Spleen (tissue), 11 donors: Measurements from ENCODE around the gene CCDC88C. TPM values are rescaled to one million over a fixed set of nuclear protein-coding genes. Genes with fewer than 3 reads are reported as not detected.
A peak's percentile ranks its signal among the peaks of the same experiment; 100 is the strongest.

Experiments used
- DNase-seq: peaks from one replicate; pipeline ENCODE4 v3.0.0-alpha.2; 2020
- H3K27ac ChIP-seq, 8 donors: fragments of 200-600 bp; sonication (generic) in 7 of 8; 1 replicate in 4 of 8; 2 replicates in 4 of 8; pipeline versions ENCODE4 v1.5.0 to v1.8.0; 2016 to 2021; ENCODE audit warnings: inconsistent platforms in 4 of 8, mild to moderate bottlenecking in 4 of 8, moderate library complexity in 1 of 8
- H3K27me3 ChIP-seq, 7 donors: fragments of 200-600 bp; sonication (generic) in 6 of 7; replicated peaks in 1 of 7; 1 replicate in 4 of 7; 2 replicates in 3 of 7; pipeline versions ENCODE4 v1.5.0 to v1.8.0; 2016 to 2021; ENCODE audit warnings: inconsistent platforms in 3 of 7, mild to moderate bottlenecking in 1 of 7
- H3K36me3 ChIP-seq, 6 donors: fragments of 200-600 bp; sonication (generic) in 5 of 6; 1 replicate in 4 of 6; 2 replicates in 2 of 6; pipeline versions ENCODE4 v1.5.0 to v1.8.0; 2016 to 2021; ENCODE audit warnings: inconsistent platforms in 2 of 6
- H3K4me1 ChIP-seq, 6 donors: fragments of 200-600 bp; sonication (generic) in 5 of 6; 1 replicate in 3 of 6; 2 replicates in 3 of 6; pipeline versions ENCODE4 v1.5.0 to v1.8.0; 2016 to 2021; ENCODE audit warnings: inconsistent platforms in 3 of 6
- H3K4me3 ChIP-seq, 8 donors: fragments of 200-600 bp; sonication (generic) in 7 of 8; 1 replicate in 4 of 8; 2 replicates in 4 of 8; pipeline versions ENCODE4 v1.5.0 to v1.8.0; 2016 to 2021; ENCODE audit warnings: inconsistent platforms in 4 of 8, mild to moderate bottlenecking in 4 of 8, moderate library complexity in 2 of 8
- H3K9me3 ChIP-seq, 8 donors: fragments of 200-600 bp; sonication (generic) in 7 of 8; 1 replicate in 4 of 8; 2 replicates in 4 of 8; pipeline versions ENCODE4 v1.5.0 to v1.8.0; 2016 to 2021; ENCODE audit warnings: inconsistent platforms in 4 of 8
- POLR2A ChIP-seq, 3 donors: fragments of 450-650 bp; IDR thresholded peaks; one replicate each; pipeline ENCODE4 v1.5.1; 2017; ENCODE audit warnings: antibody characterized with exemption in 3 of 3, mild to moderate bottlenecking in 1 of 3
- POLR2AphosphoS5 ChIP-seq, 3 donors: sonication (generic); formaldehyde crosslinking; IDR thresholded peaks; one replicate each; pipeline ENCODE4 v1.5.1; 2017; ENCODE audit warnings: antibody characterized with exemption in 3 of 3
- WGBS, 5 donors: extraction: QIAGEN DNeasy Blood & Tissue Kit in 3 of 5; methylation state at CpG; one replicate each; pipeline versions ENCODE4 v1.1.5 to v1.1.7; 2013 to 2018; 5-methylcytosine and 5-hydroxymethylcytosine counted together
- intact Hi-C: fragments of 100-400 bp; cut with DNase I; formaldehyde crosslinking; loops from one replicate; pipeline ENCODE4 v1.15.0; 2023; ENCODE audit warnings: low total_unique reads
- polyA plus RNA-seq, 3 donors: library from polyadenylated mRNA; stranded (reverse); fragments of 200-250 nt; gene quantifications; one replicate each; pipeline ENCODE4 v1.2.1, GENCODE V29; 2013
- total RNA-seq, 7 donors: library from RNA; depleted of rRNA in 3 of 7; stranded (reverse); fragments of >200 nt in 3 of 7; fragmentation: NEBNext Ultra II Directional in 4 of 7; extraction: Animal tissue kit (Norgen Biotek cat#: 25700) in 4 of 7; gene quantifications; one replicate each; pipeline versions ENCODE4 v1.1.0 to v1.2.1, GENCODE V29; 2016 to 2021
- TF ChIP-seq, protein P1 (sequence below), 11 experiments: fragments of 200-600 bp in 7 of 11; fragments of 450-650 bp in 4 of 11; sonication (generic) in 4 of 11; IDR thresholded peaks in 8 of 11; conservative IDR thresholded peaks in 3 of 11; 1 replicate in 7 of 11; 2 replicates in 4 of 11; pipeline versions ENCODE4 v1.4.0 to v1.8.0; 2016 to 2021; ENCODE audit warnings: antibody characterized with exemption in 11 of 11, inconsistent platforms in 4 of 11, mild to moderate bottlenecking in 1 of 11
- donor health status: healthy with polysubstance abuse.
- donor health status: DM: no; HTN: no; CAD: no; lungs with moderate emphysema.
- donor health status: DM: no; HTN: no; CAD: no.
- donor health status: Bipolar disorder and iron deficiency.
- donor health status: healthy.
- donor health status: DM: no; HTN: no; CAD: no.
- donor health status: DM: yes; HTN: yes; CAD: no.

CCDC88C gene
- total and polyA plus RNA-seq, 10 donors: 23.2 to 136 (median 101) TPM

DNA sequence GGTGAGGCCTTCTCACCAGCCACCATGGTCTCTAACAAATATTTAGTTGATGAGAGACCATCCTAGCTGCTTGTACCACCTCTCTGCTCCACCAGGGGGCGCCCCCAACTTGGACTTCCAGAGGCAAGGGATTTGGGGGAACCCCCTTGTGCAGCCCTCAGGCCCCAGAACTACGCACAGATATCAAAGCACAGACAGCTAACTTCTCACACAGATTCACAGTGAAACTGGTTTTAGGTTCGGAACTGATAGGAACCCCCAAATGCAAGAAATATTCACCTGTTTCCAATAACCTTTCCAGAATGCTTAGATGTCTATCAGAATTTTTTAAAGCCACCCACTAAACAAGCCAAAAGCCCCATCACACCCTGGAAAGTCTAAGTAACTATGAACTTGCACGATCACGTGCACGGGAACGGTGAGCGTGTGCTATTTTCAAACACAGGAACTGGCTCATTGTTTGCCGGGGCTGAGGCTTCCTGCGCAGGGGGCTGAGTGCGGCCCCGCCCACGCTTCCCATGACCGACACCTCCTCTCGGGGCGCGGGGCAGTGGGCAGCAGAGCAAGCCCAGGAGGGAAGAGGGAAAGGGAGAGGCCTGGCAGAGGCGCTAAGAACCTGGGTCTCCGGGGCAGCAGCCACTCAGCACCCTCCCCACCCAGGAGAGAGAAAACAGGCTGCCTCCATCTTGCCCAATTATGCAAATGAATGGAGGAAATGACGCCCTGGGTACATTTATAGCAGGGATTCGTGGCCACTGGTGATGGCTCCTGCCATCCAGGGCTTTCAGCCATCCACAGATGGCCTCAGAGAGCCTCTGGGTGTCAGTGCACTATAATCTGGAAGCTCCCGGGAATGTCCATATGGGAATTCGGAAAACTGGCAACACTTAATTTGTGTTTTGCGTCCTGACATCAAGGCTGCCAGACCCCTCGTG is 93.7 kb downstream of the CCDC88C start:
- no peaks in the 10 kb centered on the region for H3K27me3 ChIP-seq
- DNase-seq: peak; percentile 97
- peaks cover 0 to 88% (median 35%) of the 10 kb centered on the region in 6 donors for H3K36me3 ChIP-seq
- peak overlapping the region; percentile 84 to 96 (median 90) for H3K27ac ChIP-seq
- H3K9me3 ChIP-seq: no peaks in the 10 kb centered on the region
- intact Hi-C loops: no loop called here
- TF ChIP-seq POLR2AphosphoS5 (IDR thresholded peaks at IDR 0.05) (peak; percentile 80 to 91 (median 89)), POLR2A (IDR thresholded peaks at IDR 0.05) (no peak)
- TF ChIP-seq, protein P1, sequence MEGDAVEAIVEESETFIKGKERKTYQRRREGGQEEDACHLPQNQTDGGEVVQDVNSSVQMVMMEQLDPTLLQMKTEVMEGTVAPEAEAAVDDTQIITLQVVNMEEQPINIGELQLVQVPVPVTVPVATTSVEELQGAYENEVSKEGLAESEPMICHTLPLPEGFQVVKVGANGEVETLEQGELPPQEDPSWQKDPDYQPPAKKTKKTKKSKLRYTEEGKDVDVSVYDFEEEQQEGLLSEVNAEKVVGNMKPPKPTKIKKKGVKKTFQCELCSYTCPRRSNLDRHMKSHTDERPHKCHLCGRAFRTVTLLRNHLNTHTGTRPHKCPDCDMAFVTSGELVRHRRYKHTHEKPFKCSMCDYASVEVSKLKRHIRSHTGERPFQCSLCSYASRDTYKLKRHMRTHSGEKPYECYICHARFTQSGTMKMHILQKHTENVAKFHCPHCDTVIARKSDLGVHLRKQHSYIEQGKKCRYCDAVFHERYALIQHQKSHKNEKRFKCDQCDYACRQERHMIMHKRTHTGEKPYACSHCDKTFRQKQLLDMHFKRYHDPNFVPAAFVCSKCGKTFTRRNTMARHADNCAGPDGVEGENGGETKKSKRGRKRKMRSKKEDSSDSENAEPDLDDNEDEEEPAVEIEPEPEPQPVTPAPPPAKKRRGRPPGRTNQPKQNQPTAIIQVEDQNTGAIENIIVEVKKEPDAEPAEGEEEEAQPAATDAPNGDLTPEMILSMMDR (IDR thresholded peaks at IDR 0.05 in 8 of 11, conservative IDR thresholded peaks at IDR 0.05 in 3 of 11): peak; percentile 90 to 98 (median 97)
- whole genome bisulfite sequencing, 5 donors: 11 to 24% (median 16%) methylated on average over 24 to 25 of the region's 25 CpGs
- peaks cover 25 to 97% (median 61%) of the 10 kb centered on the region in 6 donors for H3K4me1 ChIP-seq
- H3K4me3 ChIP-seq: peak overlapping the region in 7 of 8 donors; percentile 8 to 65 (median 29)

DNA sequence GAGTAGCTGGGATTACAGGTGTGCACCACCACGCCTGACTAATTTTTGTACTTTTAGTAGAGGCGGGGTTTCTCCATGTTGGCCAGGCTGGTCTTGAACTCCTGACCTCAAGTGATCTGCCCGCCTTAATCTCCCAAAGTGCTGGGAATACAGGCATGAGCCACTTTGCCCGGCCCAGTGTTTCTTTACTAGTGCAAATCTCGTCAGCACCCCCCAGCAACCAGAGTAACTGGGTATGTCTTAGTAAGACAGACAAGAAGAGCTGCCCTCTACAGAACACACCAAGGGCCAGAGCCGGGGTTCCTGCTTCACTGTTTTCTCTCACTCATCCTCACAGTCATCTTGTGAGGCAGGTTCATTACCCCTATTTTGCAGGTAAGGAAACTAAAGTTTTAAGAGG is 94.6 kb downstream of the CCDC88C start:
- TF ChIP-seq, protein P1 (IDR thresholded peaks at IDR 0.05 in 8 of 11, conservative IDR thresholded peaks at IDR 0.05 in 3 of 11): no peak
- TF ChIP-seq POLR2AphosphoS5 (IDR thresholded peaks at IDR 0.05): no peak
- no peak for TF ChIP-seq POLR2A (IDR thresholded peaks at IDR 0.05)
- peaks cover 0 to 88% (median 32%) of the 10 kb centered on the region in 6 donors for H3K36me3 ChIP-seq
- peak; percentile 66 for DNase-seq
- peaks cover 31 to 97% (median 67%) of the 10 kb centered on the region in 6 donors for H3K4me1 ChIP-seq
- peak overlapping the region; percentile 84 to 96 (median 90) for H3K27ac ChIP-seq
- intact Hi-C loops: no loop called here
- 82 to 93% (median 89%) methylated on average over 6 of the region's 6 CpGs for WGBS, 5 donors
- H3K4me3 ChIP-seq: peak overlapping the region in 1 of 8 donors; percentile 65
- H3K9me3 ChIP-seq: no peaks in the 10 kb centered on the region
- H3K27me3 ChIP-seq: no peaks in the 10 kb centered on the region

DNA sequence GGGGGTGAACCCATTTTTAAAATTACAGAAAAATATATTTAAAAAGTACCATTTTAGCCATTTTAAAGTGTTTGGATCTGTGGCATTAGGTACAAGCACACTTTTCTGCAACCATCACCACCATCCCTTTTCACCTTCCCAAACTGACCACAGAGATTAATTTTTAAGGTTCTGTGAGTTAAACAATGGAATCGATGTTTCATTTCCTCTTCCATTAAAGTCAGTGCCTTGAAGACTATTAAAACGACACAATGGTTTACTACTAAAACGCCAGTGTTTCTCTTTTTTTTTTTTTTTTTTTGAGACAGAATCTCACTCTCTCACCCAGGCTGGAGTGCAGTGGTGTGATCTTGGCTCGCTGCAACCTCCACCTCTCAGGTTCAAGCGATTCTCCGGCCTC is 95.0 kb downstream of the CCDC88C start:
- intact Hi-C loops: no loop called here
- 65 to 68% (median 67%) methylated on average over 6 of the region's 6 CpGs for WGBS, 5 donors
- H3K4me1 ChIP-seq: peaks cover 35 to 97% (median 68%) of the 10 kb centered on the region in 6 donors
- H3K36me3 ChIP-seq: peaks cover 0 to 87% (median 32%) of the 10 kb centered on the region in 6 donors
- no peak overlapping the region for H3K4me3 ChIP-seq
- no peak for TF ChIP-seq POLR2AphosphoS5 (IDR thresholded peaks at IDR 0.05)
- no peak for TF ChIP-seq POLR2A (IDR thresholded peaks at IDR 0.05)
- TF ChIP-seq, protein P1 (IDR thresholded peaks at IDR 0.05 in 8 of 11, conservative IDR thresholded peaks at IDR 0.05 in 3 of 11): no peak
- DNase-seq: no peak
- no peaks in the 10 kb centered on the region for H3K9me3 ChIP-seq
- peak overlapping the region in 6 of 8 donors; percentile 88 to 96 (median 92) for H3K27ac ChIP-seq
- no peaks in the 10 kb centered on the region for H3K27me3 ChIP-seq

DNA sequence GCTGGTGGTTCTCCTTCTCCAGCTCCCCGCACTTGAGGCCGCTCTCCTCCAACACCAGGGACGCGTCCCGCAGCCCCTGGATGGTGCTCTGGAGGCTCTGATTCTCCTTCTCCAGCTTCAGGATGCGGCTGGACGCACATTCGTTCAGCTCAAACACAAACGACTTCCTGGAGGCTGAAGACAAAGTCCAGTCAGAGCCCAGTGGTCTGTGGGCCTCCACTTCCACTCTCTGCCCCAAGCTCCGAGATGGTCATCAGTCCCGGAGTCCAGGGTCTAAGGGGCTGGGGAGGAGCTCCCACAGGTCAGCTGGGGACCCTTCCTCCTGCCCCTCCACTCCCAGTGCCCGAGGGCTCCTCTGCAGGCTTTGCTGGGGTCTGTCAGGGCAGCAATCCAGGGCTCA is 96.5 kb downstream of the CCDC88C start:
- Histone ChIP-seq H3K36me3 (peaks cover 0 to 72% (median 26%) of the 10 kb centered on the region in 6 donors), H3K4me1 (peaks cover 49 to 97% (median 70%) of the 10 kb centered on the region in 6 donors), H3K4me3 (no peak overlapping the region), H3K9me3 (no peaks in the 10 kb centered on the region), H3K27me3 (no peaks in the 10 kb centered on the region), H3K27ac (peak overlapping the region in 4 of 8 donors; percentile 2 to 96 (median 61))
- DNase-seq: peak; percentile 68
- 81 to 97% (median 92%) methylated on average over 10 to 12 of the region's 12 CpGs for WGBS, 5 donors
- TF ChIP-seq, protein P1 (IDR thresholded peaks at IDR 0.05 in 8 of 11, conservative IDR thresholded peaks at IDR 0.05 in 3 of 11): no peak
- peak in 1 of 3 donors; percentile 51 for TF ChIP-seq POLR2AphosphoS5 (IDR thresholded peaks at IDR 0.05)
- intact Hi-C loops: no loop called here
